ENCODE results near the gene ZBTB25. TPM values are rescaled to one million over a fixed set of nuclear protein-coding genes. Genes with fewer than 3 reads are reported as not detected.
"Not testable (repeated sequence)": the region's sequence is repeated elsewhere in the genome, so short reads cannot be mapped to it uniquely, and the experiment has no call there.

ZBTB25 gene
- total RNA-seq, 2 experiments from 2014 or later: 24.0 to 26.0 TPM

DNA sequence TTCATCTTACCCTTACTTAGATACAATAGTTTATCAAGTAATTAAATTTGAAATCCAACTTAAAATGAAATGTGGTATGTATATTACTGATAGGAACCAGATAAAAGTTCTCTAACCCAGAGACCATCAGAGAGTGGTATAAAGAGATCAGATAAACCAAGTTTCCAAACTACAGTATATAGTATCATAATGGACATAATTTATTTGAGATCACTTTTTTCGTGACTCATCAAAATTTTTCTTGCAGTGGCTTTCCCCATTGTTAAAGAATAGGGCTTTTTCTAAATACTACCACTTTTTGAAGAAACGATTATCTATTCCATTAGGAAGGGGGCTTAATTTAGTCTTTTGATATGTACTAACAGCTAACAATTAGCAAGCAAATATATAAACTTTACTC lies 21.7 kb upstream of the ZBTB25 start:
- H3K36me3 Mint-ChIP-seq: peaks cover 24% of the 10 kb centered on the region
- no peak for DNase-seq
- H3K9me3 Mint-ChIP-seq: no peaks in the 10 kb centered on the region
- H3K4me1 Mint-ChIP-seq: peaks cover 16% of the 10 kb centered on the region
- no peak overlapping the region for H3K27ac Mint-ChIP-seq
- no peak overlapping the region for H3K4me3 Mint-ChIP-seq
- no peaks in the 10 kb centered on the region for H3K27me3 Mint-ChIP-seq

DNA sequence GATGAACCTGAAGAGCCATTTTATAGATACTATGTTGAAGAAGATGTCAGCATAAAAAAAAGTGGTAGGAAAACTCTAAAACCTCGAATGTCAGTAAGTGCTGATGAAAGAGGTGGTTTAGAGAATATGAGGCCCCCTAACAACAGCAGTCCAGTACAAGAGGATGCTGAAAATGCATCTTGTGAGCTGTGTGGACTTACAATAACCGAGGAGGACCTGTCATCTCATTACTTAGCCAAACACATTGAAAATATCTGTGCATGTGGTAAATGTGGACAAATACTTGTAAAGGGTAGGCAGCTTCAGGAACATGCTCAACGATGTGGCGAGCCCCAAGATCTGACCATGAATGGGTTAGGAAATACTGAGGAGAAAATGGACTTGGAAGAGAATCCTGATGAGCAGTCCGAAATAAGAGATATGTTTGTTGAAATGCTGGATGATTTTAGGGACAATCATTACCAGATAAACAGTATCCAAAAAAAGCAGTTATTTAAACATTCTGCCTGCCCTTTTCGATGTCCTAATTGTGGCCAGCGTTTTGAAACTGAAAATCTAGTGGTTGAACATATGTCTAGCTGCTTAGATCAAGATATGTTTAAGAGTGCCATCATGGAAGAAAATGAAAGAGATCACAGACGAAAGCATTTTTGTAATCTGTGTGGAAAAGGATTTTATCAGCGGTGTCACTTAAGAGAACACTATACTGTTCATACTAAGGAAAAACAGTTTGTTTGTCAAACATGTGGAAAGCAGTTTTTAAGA lies 19.1 kb upstream of the ZBTB25 start:
- Mint-ChIP-seq H3K36me3 (peaks cover 22% of the 10 kb centered on the region), H3K27ac (no peak overlapping the region), H3K4me3 (no peak overlapping the region), H3K27me3 (no peaks in the 10 kb centered on the region), H3K9me3 (no peaks in the 10 kb centered on the region), H3K4me1 (peaks cover 16% of the 10 kb centered on the region)
- DNase-seq: no peak

DNA sequence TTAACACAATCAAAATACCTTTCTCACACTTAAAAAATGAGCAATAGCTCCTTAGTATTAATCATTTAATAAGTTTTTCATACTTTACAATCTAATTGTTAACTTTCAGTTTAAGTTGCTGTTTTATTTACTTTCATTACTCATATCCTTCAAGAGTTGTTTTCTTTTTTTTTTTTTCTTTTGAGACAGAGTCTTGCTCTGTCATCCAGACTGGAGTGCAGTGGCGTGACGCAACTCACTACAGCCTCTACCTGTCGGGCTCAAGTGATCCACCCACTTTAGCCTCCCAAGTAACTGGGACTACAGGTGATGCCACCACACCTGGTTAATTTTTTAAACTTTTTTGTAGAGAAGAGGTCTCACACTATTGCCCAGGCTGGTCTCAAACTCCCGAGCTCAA lies 17.1 kb upstream of the ZBTB25 start:
- Mint-ChIP-seq H3K27me3 (no peaks in the 10 kb centered on the region), H3K27ac (no peak overlapping the region), H3K36me3 (peaks cover 12% of the 10 kb centered on the region), H3K4me1 (peaks cover 20% of the 10 kb centered on the region), H3K4me3 (no peak overlapping the region), H3K9me3 (no peaks in the 10 kb centered on the region)
- no peak for DNase-seq

DNA sequence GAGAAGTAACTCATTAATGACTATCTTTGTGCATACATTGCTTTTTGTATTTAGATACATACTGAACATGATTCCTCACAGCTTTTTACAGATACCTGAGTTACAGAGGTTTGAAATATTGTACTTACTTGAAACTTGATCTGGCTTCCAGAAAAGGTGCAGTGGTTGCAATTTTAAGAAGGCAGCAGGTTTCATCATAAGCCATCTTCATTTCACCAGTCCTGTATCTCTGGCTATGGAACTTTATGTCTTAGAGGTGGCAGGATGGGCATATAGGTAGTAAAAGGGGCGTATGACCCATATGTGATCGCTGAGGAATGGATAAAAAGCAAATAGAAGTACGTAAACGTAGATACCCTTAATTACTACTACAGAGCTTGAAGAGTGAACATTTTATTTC lies 14.6 kb upstream of the ZBTB25 start:
- no peak overlapping the region for H3K27ac Mint-ChIP-seq
- no peak overlapping the region for H3K4me3 Mint-ChIP-seq
- no peak for DNase-seq
- H3K4me1 Mint-ChIP-seq: peaks cover 33% of the 10 kb centered on the region
- H3K36me3 Mint-ChIP-seq: peaks cover 14% of the 10 kb centered on the region
- no peaks in the 10 kb centered on the region for H3K27me3 Mint-ChIP-seq
- H3K9me3 Mint-ChIP-seq: no peaks in the 10 kb centered on the region

DNA sequence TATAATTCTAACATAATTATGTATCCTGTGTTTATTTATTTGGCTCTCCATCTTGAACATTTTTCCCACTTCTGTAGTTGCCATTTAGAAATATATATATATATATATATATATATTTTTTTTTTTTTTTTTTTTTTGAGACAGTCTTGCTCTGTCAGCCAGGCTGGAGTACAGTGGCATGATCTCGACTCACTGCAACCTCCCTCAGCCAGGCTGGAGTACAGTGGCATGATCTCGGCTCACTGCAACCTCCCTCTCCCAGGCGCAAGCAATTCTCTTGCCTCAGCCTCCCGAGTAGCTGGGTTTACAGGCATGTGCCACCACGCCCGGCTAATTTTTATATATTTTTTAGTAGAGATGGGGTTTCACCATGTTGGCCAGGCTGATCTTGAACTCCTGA lies 14.0 kb upstream of the ZBTB25 start:
- H3K4me3 Mint-ChIP-seq, H3K27ac Mint-ChIP-seq, DNase-seq: not testable (repeated sequence)

DNA sequence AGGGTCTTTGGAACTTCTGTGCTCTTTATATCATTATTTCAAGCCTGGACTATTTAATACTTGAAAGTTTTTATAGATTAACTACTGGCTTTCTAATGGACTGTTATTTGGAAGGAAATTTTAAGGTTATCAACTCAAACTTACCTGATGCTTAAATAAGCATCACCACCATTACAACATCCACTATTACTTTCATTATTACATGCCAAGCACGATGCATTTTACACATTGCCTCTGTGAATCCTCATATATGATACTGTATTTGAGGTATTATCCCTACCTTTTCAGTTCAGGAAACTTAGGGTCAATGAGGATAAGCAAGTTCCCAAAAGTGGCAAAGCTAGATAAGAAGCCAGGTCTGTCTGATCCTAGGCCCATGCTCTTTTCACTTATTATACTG lies 13.3 kb upstream of the ZBTB25 start:
- no peaks in the 10 kb centered on the region for H3K27me3 Mint-ChIP-seq
- DNase-seq: no peak
- H3K36me3 Mint-ChIP-seq: peaks cover 14% of the 10 kb centered on the region
- H3K9me3 Mint-ChIP-seq: no peaks in the 10 kb centered on the region
- no peak overlapping the region for H3K27ac Mint-ChIP-seq
- no peak overlapping the region for H3K4me3 Mint-ChIP-seq
- H3K4me1 Mint-ChIP-seq: peaks cover 39% of the 10 kb centered on the region

More for the DNA sequence above, 14.0 kb upstream of the ZBTB25 start:
- H3K36me3 Mint-ChIP-seq: peaks cover 14% of the 10 kb centered on the region
- H3K4me1 Mint-ChIP-seq: peaks cover 34% of the 10 kb centered on the region
- not testable (repeated sequence) for H3K27me3 Mint-ChIP-seq, H3K9me3 Mint-ChIP-seq

DNA sequence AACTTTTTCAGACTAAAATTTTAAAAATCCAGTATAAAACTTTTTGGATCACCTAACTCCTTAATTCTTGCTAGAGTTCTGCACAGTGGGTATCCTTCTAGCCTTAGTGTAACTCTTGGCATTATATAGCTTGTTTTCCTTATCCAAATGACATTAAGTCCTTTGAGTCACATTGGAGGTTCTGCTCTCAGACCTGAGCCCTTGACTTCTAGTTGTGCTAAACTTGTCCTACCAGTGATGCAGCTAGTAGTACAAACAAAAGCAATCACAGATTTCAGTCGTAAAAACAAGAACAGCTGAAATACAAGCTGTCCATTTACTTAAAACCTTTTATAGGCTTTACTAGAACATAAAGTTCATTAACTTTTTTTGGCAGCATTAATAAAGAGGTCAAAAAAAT lies 11.4 kb upstream of the ZBTB25 start:
- Mint-ChIP-seq H3K36me3 (peaks cover 9% of the 10 kb centered on the region), H3K27ac (no peak overlapping the region), H3K27me3 (no peaks in the 10 kb centered on the region), H3K4me3 (no peak overlapping the region), H3K9me3 (no peaks in the 10 kb centered on the region), H3K4me1 (peaks cover 50% of the 10 kb centered on the region)
- DNase-seq: no peak

DNA sequence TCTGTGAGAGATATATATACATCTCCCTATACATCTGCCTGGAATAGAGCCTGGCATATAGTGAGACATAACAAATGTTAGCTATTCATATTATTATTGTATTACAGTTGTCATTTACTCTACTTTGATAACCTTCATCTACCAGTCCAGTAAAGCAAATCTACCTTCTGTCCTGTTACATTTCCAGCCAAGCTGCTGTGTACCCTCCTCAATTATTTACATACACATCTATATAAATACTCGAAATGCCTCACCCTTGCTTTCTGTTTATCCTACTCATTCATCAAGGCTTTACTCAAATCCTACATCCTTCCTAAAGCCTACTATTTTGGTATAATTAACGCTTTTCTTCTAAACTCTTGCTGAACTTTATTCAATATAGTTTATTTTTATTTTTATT lies 9.6 kb upstream of the ZBTB25 start:
- no peaks in the 10 kb centered on the region for H3K9me3 Mint-ChIP-seq

DNA sequence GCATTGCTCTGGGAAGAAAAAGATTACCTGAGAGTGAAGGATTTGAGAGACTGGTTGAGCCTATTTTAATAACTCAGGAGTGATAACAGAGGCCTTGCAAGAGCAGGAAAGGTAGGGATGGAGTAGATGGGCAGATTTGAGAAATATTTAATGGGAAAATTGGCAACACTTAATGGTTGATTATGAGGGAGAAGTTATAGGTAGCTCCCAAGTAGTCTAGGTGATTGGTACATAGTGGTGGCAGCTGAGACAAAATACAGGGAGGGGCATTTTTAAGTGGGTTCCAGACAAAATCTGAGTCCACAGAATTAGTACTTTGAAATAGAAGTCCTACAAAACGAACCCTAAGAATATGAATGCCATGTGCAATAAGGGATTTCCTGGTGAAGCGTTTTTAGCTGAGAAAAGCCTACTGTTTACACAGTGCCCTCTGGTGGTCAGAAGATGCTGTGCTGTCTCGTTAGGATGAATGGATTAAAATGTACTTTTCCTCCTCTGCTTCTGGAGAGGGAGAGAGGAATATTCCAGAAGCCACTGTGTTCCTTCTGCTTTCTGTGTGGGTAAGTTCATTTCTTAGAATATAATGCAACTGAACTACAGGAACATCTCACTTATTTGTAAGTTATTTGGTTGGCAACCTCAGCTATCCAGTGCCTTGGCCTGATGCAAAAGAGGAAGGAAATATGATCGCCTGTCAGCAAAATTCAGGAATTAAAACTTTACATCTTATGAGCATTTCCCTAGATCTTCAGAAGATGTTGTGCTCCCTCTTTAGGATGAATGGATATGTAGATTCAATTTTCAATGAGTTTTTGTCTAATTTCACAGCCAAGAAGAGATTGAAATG lies 7.4 kb upstream of the ZBTB25 start:
- Mint-ChIP-seq H3K4me1 (peaks cover 71% of the 10 kb centered on the region), H3K27ac (peak overlapping the region; percentile 77), H3K27me3 (no peaks in the 10 kb centered on the region)

More for the DNA sequence above, 9.6 kb upstream of the ZBTB25 start:
- H3K4me1 Mint-ChIP-seq: peaks cover 65% of the 10 kb centered on the region
- H3K27me3 Mint-ChIP-seq: no peaks in the 10 kb centered on the region
- DNase-seq: no peak
- peaks cover 18% of the 10 kb centered on the region for H3K36me3 Mint-ChIP-seq
- no peak overlapping the region for H3K27ac Mint-ChIP-seq
- H3K4me3 Mint-ChIP-seq: no peak overlapping the region

DNA sequence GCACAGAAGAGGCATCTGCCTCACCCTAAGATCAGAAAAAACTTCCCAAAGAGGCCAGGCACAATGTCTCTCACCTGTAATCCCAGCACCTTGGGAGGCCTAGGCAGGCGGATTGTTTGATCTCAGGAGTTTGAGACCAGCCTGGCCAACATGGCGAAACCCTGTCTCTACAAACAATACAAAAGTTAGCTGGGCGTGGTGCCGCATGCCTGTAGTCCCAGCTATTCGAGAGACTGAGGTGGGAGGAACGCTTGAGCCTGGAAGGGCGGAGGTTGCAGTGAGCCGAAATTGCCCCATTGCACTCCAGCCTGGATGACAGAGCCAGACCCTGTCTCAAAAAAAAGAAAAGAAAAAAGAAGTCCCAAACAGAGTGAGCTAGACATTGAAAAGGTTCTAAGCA lies 5.4 kb upstream of the ZBTB25 start:
- peak overlapping the region; percentile 45 for H3K4me3 Mint-ChIP-seq

More for the DNA sequence above, 7.4 kb upstream of the ZBTB25 start:
- peaks cover 33% of the 10 kb centered on the region for H3K36me3 Mint-ChIP-seq
- H3K4me3 Mint-ChIP-seq: peak overlapping the region; percentile 44
- no peaks in the 10 kb centered on the region for H3K9me3 Mint-ChIP-seq
- DNase-seq: peak; percentile 49

DNA sequence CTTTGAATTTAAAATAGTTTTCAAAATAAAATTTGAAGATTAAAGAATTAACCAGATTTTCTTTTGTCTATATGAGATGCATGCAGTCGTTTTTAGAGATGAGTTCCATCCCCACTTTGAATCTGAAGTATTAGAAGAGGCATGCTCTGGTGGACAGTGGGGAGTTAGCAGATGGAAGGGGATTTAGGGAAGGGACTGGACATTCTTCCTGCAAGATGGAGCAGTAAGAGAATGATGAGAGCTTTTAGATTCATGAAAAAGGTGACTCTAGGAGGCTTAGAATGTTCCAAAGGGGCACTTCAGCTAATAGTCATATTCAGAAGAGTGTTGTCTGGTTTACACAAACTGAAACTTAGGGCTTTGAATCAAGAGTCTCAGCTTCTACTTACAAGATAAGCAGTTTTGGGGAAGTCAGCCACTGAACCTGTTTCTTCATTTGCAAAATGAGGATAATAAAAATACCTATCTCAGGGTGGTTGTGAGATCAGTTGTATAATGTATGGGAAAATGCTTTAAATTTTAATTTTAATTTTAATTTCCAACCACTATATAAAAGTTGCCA lies 4.7 kb upstream of the ZBTB25 start:
- peaks cover 38% of the 10 kb centered on the region for H3K36me3 Mint-ChIP-seq
- H3K27ac Mint-ChIP-seq: peak overlapping the region; percentile 100
- H3K4me1 Mint-ChIP-seq: peaks cover 63% of the 10 kb centered on the region
- H3K4me3 Mint-ChIP-seq: peak overlapping the region; percentile 65
- no peaks in the 10 kb centered on the region for H3K9me3 Mint-ChIP-seq
- no peak for DNase-seq
- peaks cover 4% of the 10 kb centered on the region for H3K27me3 Mint-ChIP-seq

More for the DNA sequence above, 5.4 kb upstream of the ZBTB25 start:
- Mint-ChIP-seq H3K27me3 (peaks cover under 1% of the 10 kb centered on the region), H3K27ac (peak overlapping the region; percentile 77), H3K4me1 (peaks cover 65% of the 10 kb centered on the region), H3K9me3 (no peaks in the 10 kb centered on the region), H3K36me3 (peaks cover 42% of the 10 kb centered on the region)
- no peak for DNase-seq

DNA sequence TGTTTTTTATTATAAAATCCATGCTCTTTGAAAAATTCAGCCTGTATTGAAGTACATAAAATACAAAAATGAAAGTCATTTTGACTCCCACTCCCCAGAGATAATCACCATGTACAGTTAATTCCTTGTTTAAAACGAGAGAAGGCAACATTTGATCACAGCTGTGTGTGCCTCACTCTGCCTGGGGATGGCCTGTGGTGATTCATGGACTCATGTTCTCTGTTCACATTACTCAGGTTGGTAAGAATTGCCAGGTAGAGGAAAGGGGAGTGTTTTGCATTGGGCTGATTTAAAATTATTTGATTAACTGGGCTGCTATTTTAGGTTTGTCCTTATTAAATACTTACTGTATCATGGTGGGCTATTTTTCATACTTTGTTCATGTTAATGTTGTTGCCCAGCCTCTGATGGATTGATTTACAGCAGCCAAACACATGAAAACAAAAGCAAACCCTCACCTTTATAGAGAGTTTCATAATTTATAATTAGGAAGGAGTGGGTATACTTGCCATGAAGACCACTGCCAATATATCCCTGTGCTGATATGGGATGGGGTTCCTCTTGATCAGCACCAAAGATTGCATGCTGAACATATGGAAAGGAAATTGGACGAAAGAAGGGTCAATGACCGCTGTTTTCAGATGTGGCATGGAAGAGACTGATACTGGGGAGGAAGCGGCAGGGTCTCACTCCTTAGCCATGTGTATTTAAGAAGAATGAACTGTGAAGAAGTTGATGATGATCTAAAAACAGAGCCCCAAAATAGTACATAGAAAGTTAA lies 3.9 kb upstream of the ZBTB25 start:
- Mint-ChIP-seq H3K27ac (peak overlapping the region; percentile 100), H3K9me3 (no peaks in the 10 kb centered on the region), H3K4me1 (peaks cover 62% of the 10 kb centered on the region), H3K4me3 (peak overlapping the region; percentile 84), H3K27me3 (peaks cover 4% of the 10 kb centered on the region), H3K36me3 (peaks cover 42% of the 10 kb centered on the region)
- DNase-seq: peak; percentile 23

DNA sequence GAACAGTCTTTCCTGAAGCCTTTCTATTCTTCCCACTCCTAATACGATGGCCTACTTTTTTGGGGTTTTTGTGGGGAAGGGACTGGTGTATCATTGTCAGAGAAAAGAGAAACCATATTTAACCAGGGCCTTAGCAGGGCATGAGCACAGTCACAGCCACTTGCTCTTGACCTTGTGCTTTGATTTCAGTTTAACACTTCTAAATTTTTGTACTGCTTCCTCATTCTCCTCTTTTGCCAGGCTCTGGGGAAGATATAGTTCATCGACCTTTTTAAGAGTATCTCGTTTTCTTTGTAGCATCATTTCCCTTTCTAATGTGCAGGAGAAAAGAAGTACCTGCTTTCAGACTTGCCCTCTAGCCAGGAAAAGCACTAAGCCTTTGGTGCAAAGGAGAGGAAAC lies 3.1 kb upstream of the ZBTB25 start:
- Mint-ChIP-seq H3K27me3 (peaks cover 4% of the 10 kb centered on the region), H3K4me1 (peaks cover 60% of the 10 kb centered on the region), H3K27ac (peak overlapping the region; percentile 100), H3K4me3 (peak overlapping the region; percentile 84), H3K9me3 (no peaks in the 10 kb centered on the region), H3K36me3 (peaks cover 51% of the 10 kb centered on the region)
- DNase-seq: no peak

DNA sequence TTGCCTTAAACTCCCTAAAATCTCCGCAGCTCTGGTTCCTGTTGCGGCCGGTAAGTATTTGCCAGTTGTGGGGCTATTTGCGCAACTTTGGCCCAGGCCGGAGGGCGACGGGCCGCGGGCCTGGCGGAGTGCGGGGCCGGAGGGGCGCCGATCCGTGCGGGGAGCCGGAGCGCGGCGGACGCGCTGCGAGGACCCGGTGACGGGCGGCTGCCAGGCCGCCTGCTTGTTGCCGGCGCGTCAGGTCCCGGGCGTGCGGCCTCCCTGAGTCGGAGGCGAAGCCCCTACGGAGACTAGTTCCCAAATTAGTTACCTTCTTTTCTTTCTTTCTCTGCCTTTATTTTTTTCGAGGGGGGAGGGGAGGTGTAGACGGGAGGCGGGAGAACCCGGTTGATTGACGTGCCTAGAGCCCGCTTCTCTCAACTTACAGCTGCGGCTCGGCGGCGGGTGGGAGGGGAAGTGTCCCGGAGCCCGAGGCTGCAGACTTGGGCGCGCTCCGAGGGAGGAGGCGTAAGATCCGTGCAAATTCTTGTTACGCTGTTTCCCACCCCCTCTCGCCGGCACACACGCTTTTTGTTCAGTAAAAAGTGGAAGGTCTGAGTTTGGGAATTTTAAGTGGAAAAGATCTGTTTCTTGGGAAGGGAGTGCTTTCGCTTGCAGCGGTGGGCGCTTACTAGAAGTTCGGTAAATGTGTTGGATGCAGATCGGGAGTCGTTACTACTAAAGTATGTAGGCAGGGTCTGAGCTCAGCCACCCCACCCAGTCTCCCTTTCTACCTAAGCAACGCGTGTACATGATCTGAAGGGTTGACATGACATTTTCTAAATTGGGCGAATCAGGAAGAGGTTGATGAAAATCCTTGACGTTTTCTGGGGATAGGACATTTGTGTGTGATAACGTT lies 1.5 kb upstream of the ZBTB25 start:
- peaks cover 53% of the 10 kb centered on the region for H3K36me3 Mint-ChIP-seq
- peak; percentile 83 for DNase-seq
- no peaks in the 10 kb centered on the region for H3K9me3 Mint-ChIP-seq

More for the DNA sequence above, 1.5 kb upstream of the ZBTB25 start:
- peak overlapping the region; percentile 84 for H3K4me3 Mint-ChIP-seq
- peak overlapping the region; percentile 100 for H3K27ac Mint-ChIP-seq
- H3K4me1 Mint-ChIP-seq: peaks cover 58% of the 10 kb centered on the region
- H3K27me3 Mint-ChIP-seq: peaks cover 4% of the 10 kb centered on the region
